ENCODE measurements around the gene ZC3H10. TPM values are rescaled to one million over a fixed set of nuclear protein-coding genes. Genes with fewer than 3 reads are reported as not detected.

Gene ZC3H10
- total and polyA plus RNA-seq, 2 of the 13 experiments (the other 11 are each of a cell fraction or from before 2014, with no cell fraction given), result 0.70 to 2.3 TPM

- TF ChIP-seq ZNF749 (CRISPR knock-in tag; IDR thresholded peaks at IDR 0.05; ENCODE audit: borderline replicate concordance) (peak; percentile 34; the same call in 1 of the 2 replicates), SP140L (CRISPR knock-in tag; IDR thresholded peaks at IDR 0.05; ENCODE audit: borderline replicate concordance) (no peak), ZNF207 (IDR thresholded peaks at IDR 0.05; ENCODE audit: borderline replicate concordance) (no peak), HOXA9 (CRISPR knock-in tag; IDR thresholded peaks at IDR 0.05; ENCODE audit: borderline replicate concordance) (no peak), ZNF280B (CRISPR knock-in tag; IDR thresholded peaks at IDR 0.05; ENCODE audit: borderline replicate concordance) (peak; percentile 61; the same call in 1 of the 2 replicates), NONO (IDR thresholded peaks at IDR 0.05) (no peak), NONO (CRISPR knock-in tag; conservative IDR thresholded peaks at IDR 0.05) (0 out of 2 replicates have a peak, but pooled peaks have one; percentile 18), HNF1B (CRISPR knock-in tag; IDR thresholded peaks at IDR 0.05) (no peak), TEAD2 (CRISPR knock-in tag; IDR thresholded peaks at IDR 0.05) (no peak), AKAP8 (CRISPR knock-in tag; IDR thresholded peaks at IDR 0.05) (0 out of 2 replicates have a peak, but pooled peaks have one; percentile 71), FUBP1 (CRISPR knock-in tag; IDR thresholded peaks at IDR 0.05; ENCODE audit: borderline replicate concordance) (no peak), ZNF234 (CRISPR knock-in tag; conservative IDR thresholded peaks at IDR 0.05) (no peak), ZFP36 (IDR thresholded peaks at IDR 0.05; ENCODE audit: borderline replicate concordance, low read depth, low read length, partially characterized antibody) (no peak), EP300 (IDR thresholded peaks at IDR 0.05; ENCODE audit: low read depth in 2 of 2, low read length in 2 of 2) (peak in 1 of 2 experiments; percentile 52; a peak in 2 of 4 replicates), EP300 (CRISPR knock-in tag; IDR thresholded peaks at IDR 0.05; ENCODE audit: borderline replicate concordance) (no peak), SAFB2 (CRISPR knock-in tag; IDR thresholded peaks at IDR 0.05; ENCODE audit: borderline replicate concordance, low read depth) (0 out of 2 replicates have a peak, but pooled peaks have one; percentile 41), ZNF615 (CRISPR knock-in tag; IDR thresholded peaks at IDR 0.05; ENCODE audit: borderline replicate concordance) (no peak), ZSCAN5A (CRISPR knock-in tag; IDR thresholded peaks at IDR 0.05; ENCODE audit: borderline replicate concordance) (no peak), ATF7-NPFF (CRISPR knock-in tag; IDR thresholded peaks at IDR 0.05; ENCODE audit: low read depth) (no peak), MTA3 (CRISPR knock-in tag; IDR thresholded peaks at IDR 0.05) (no peak)
These were observed 39.3 kb downstream of the ZC3H10 start (continued) for GRCh38 chr12:56157201-56158028.

All from HepG2 (cell line).